CD4-positive, alpha-beta T cell treated with Interleukin-12 subunit alpha and Interleukin-12 subunit beta, for 1 hour (primary cell): ENCODE results near the gene MRM2.

Experiments
- DNase-seq: peaks from one replicate; pipeline ENCODE4 v3.0.0-alpha.2; 2020

The MRM2 gene

DNA sequence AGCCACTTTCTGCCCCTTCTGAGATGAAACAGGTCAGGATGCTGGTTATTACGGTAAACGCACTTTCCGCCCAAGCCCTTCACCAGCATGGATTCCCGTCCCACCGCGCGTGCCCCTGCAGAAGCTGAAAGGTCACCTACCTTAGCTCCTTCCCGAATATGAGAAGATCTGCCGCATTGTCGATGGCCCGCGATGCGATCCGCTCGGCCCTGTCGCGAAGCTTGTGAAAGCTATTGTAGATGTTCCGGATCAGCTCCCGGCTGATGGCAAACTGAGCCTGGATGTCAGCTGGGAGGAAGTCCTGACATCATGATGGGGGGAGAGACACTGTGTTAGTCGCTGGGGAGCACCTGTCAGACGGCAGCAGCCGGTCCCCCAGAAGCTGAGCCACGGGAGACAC is 22.2 kb upstream of the MRM2 start:
- no peak for DNase-seq

DNA sequence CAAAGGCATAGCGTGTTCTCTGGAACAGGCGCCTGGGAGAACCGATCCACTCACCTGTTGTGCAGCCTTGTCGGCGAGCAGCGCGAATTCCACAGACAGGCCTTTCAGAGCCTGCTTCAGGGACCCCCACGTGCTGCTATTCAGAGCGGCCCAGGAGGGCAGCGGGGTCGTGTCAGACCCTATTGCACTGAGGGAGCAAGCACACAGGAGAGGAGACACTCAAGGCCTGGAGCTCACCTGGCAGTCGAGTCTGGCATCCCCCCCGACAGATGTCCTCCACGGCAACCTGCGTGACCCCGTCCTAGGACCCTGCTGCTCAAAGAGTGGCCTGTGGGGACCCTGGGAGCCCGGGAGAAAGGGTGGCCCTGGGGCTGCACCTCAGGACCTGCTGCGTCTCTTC is 21.2 kb upstream of the MRM2 start:
- DNase-seq: no peak

GRCh38 chr7:2261611-2262010 is 19.6 kb upstream of the MRM2 start:
- peak; percentile 23 for DNase-seq

DNA sequence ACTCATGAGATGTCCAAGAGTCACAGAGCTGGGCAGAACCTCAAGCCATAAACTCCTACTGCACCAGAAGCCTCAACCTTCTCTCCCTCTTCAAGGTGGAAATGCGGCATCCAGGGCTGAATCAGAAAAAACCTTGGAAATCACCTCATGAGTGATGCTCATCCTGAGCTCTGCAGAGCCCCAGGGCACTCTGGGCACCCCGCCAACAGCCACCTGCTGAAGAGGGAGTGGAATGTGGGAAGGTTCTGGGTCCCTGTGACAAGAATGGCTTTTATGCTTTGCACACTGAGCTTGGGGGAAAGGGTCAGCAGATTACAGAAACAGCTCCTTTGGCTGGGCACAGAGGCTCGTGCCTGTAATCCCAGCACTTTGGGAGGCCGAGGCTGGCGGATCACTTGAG is 18.8 kb upstream of the MRM2 start:
- DNase-seq: no peak

- DNase-seq: no peak
Measured at GRCh38 chr7:2259480-2259879, 17.5 kb upstream of the MRM2 start.

GRCh38 chr7:2258661-2259365 is 16.8 kb upstream of the MRM2 start:
- no peak for DNase-seq

GRCh38 chr7:2257651-2258050 is 15.6 kb upstream of the MRM2 start:
- no peak for DNase-seq

DNA sequence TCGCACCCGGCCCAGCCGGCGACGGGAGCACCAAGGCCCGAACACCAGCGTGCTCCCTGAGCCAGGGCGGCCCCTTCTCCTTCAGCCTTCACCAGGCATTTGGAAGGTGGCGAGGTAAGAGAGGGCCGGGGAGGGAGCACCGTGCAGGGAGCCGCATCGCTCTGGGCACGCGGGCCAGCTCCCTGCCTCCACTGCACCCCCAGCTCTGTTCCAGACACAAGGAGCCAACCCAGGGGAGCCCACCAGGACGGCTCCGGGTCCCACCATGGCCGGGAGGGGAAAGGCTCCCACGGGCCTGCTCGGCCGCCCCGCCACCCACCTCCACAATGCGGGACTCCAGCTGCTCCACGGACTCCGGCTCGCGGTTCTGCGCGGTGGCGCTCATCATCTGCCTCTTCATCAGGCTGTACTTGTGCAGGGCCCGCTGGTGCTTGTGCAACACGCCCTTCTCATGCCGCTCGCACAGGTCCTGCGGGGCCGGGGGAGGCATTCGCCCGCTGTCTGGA is 15.1 kb upstream of the MRM2 start:
- no peak for DNase-seq

GRCh38 chr7:2256306-2257045 is 14.5 kb upstream of the MRM2 start:
- no peak for DNase-seq

DNA sequence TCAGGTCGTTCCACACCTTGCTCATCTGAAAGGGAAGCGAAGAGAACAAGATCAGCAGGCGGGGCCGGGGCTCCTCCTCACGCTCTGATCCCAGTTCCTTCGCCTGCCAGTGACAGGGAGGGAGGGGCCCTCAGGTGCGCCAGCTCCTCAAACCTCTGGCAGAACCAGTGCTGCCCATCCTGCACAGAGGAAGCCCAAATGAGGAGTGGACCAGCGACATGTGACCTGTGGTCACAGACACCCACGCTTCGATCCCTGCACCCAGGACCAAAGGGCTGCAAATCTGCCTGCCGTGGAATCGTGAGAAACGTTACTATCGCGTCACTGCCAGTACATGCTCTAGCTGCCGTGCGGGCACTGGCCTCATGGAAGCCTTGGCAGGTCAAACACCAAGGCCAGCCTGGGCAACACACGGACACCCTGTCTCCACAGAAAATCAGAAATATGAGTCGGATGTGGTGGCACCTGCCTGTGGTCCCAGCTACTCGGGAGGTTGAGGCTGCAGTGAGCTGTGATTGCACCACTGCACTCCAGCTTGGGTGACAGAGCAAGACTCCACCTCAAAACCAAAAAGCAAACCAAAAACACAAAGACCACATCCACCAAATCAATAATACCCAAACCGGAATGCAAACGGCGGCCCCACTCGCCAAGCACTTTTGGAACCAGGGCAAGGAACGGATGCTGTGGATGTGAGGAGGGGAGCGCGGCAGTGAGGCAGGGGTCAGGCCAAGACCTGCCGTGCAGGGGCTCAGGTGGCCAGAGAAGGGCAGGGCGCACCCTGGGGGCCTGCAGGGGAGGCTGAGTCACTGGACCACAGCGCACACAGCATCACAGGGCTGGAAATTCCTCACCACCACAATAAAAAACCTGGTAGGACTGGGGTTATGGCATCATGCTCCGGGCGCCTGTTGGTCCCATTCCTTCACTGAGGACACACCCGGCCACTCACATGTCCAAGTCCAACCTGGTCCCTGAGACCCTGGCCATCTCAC is 13.4 kb upstream of the MRM2 start:
- DNase-seq: no peak

- DNase-seq: no peak
Measured at GRCh38 chr7:2254429-2255144, 12.6 kb upstream of the MRM2 start.

DNA sequence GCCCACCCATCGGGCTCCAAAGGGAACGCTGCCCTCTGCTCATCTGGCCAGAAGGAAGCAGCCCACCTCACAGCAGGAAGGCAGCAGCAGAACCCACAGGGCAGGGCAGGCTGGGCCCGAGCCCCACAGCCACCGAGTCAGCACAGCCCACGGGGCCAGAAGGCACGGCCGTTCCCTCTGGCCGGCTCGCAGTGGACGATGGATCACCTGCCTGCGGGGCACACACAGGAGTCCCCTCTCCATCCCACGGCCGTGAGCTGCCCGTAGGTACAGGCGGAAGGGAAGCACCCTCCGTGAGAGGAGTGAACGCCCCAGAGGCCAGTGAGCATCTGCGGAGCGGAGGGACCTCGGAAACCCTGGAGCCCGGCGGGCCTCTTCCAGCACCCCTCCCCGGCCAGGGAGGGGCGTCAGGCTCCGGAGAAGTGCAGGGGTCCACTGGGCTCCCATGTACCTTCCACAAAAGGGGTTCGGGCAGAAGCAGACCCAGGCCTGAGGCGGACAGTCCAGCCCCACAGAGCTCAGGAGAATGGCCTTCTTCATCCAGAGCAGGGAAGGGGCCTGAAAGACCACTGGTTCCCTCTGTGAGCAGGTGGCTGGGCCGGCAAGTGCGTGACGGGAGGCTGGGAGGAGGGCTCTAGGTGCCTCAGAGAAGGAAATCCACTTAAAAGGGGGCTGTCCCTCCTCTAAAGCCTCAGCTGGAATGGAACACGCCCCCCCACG is 11.7 kb upstream of the MRM2 start:
- no peak for DNase-seq

DNA sequence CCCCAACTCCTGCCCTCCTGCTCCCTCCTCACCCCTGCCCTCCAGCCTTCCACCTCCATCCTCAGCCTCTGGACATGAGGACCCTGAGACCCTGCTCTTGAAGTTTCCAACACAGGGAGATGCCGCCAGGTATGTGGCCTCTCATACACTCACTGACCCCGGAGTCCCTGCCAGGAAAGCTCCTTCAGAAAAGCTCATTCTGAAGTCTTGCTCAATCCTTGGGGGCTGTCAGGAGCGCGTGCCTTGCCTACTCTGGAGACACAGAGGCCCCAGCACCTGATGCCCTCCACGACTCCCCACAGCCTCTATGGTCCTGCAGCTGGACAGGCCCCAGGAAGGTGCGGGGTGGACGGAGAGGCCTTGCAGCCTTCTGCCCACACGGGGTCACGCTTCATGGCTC is 11.0 kb upstream of the MRM2 start:
- no peak for DNase-seq

DNA sequence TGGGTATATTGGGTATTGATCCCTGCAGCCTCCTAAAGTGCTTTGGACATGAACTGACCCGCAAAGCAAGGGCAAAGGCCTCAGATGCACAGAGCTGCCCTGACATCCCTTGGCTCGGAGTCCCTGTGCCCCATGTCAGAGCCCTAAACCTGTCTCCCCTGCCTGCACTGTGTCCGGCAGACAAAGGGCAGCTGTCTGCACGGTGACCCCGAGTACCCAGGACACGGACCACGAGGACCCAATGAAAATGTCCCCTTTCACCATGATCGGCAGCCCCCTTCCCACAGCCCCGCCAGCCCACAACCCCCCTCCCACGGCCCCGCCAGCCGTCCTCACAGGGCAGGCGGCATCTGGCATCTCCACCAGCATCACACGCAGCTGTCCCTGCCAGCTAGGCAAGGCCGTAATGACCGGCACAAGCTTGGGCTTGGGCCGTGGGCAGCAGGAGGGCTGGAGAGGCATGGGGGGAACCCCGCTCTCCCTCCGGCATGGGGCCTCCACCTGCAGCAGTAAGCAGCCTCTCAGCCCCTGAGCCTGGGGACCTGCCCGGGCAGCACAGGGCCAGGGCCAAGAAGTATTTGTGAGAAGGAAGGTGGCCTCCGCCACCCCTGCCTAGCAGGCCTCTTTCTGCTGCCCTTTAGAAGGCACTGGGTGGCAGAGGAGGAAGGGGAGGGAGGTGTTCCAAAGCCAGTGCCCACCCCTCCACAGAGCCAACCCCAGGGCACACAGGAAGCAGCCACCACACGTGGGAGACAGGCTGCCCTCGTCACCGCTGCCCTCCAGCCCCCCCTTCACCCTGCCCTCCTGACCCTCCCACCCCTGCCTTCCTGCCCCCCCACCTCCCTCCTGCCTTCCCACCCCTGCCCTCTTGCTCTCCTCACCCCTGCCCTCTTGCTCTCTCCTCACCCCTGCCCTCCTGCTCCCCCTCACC is 10.1 kb upstream of the MRM2 start:
- no peak for DNase-seq

GRCh38 chr7:2251381-2251780 is 9.4 kb upstream of the MRM2 start:
- no peak for DNase-seq

- no peak for DNase-seq
Measured at GRCh38 chr7:2249744-2250323, 7.8 kb upstream of the MRM2 start.

DNA sequence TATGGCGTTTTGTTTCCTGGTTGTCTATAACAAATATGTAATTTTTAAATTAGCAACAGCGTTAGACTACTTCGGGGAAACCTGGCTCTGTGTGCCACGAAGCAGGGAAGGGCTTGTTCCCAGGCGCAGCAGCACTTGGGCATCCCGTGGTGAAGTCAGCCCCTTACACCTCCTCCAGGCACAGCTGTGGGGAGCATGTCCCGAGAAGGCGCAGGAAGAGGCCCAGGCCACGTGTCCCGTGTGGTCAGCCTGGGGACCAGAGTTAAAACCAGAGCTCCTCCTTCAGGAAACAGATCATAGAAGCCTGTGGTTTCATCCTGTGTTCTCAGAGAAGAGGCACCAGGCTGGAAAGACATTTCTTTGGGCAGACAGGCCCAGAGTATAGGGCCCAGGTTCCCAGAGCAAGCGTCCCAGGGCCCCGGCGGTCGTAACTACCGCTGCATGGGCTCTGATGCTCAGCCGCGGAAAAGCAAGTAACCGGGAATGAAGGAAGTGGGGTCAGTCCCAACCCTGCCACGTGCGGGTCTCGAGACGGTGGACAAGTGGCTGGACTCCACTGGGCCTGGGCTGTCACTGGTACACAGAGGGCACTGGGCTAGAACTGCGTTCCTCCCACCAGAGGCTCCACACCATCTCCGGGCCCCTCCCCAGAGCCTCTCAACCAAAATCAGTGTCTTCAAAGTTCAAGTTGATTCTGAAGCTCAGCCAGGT is 7.1 kb upstream of the MRM2 start:
- peak; percentile 21 for DNase-seq

DNA sequence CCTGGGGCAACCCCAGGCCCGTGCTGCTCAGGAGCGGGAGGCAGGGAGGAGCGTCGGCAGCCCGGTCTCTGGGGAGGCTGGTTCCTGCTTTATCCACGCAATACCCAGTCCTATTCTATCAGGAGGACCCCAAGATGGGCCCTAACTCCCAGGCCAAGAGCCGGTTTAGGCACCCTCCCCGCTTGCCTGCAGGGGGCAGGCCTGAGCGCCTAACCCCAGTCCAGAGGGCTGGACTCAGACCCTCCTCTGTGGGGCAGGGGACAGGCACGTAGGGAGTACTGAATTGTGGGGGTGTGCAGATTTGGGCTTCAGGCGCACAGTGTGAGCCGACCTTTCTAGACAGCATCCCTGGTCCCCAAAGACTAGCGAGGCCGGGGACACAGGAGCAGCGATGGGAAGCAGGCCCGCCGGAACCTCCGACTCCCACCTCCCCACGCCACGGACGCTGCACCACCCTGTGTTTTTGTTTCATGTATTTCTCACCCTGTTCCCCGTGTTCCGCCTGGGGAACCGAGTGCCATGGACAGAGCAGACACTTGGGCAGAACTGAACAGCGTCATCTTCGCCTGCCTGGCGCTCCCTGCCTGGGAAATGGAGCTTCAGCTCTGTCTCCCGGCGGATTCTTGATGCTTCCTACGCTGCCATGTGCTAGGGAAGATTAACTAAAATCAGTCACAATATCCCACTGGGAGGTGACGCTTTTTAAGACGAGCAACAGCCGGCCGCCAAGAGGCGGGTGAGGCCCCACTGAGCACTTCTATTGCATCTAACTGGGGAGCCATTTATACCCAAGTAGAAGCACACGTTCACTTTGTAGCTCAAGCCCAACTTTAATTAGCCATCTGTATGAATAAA is 5.4 kb upstream of the MRM2 start:
- DNase-seq: no peak
